Islet of Langerhans (tissue), 1 donor: ENCODE measurements around the gene MS4A6E.

Source experiments
- FAIRE-seq: peaks from one replicate; lab custom pipeline; 2011; peaks lifted over from hg19 to GRCh38; lab: Jason Lieb, UNC

The MS4A6E gene

DNA sequence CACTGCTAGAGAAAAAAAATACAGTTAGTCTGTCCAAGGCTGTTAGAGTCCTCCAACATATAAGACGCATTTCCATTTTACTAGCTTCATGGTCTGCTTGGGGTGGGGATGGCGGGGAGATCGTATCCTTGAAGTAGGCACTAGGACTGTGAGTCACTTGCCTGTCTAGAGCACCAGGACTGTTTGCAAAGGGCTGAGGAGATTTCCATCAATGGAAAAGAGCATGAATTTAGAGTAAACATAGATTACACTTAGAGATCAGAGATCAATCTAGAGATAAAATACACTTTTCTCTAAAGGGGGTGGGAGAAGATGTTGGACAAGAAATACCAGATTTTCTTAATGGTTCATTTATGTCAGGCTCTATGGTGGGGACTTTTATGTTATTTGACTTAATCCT is 49.5 kb downstream of the MS4A6E start:
- FAIRE-seq = no peak

DNA sequence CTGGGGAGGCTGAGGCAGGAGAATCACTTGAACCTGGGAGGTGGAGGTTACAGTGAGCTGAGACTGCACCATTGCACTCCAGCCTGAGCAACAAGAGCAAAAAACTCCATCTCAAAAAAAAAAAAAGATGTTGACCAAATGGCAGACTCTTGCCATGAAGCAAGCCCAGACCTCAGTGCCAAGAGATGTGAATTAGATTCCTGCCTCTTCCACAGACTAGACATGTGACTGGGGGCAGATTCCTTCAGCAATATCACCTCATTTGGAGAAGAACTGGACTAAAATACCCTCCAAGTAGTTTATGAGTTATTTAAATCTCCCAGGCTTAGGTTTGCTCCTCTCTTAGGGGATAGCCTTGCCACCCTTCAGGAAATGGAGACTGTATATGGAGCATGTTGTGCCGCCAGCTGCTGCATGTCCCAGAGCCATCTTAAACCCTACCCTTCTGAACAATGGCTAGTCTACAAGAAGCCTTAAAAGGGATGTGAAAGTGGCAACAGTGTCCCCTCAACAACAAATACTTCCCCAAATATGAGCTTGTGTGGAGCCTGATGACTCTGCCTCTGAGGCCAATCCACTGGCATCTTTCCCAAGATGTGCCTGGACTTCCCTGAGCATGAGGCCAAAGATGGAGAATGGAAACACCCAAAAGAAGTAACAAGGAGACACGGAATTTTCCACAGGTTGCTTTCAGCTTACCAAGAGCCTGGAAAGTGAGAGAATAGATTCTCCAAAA is 50.5 kb downstream of the MS4A6E start:
- FAIRE-seq = no peak

- FAIRE-seq = no peak
These were observed 51.3 kb downstream of the MS4A6E start, which contains the start of gene MS4A7 for GRCh38 chr11:60378354-60378753. Gene MS4A7, plus strand, starts transcription at chr11:60378532. Its CDS starts 4,610 bp downstream, at chr11:60383142.

DNA sequence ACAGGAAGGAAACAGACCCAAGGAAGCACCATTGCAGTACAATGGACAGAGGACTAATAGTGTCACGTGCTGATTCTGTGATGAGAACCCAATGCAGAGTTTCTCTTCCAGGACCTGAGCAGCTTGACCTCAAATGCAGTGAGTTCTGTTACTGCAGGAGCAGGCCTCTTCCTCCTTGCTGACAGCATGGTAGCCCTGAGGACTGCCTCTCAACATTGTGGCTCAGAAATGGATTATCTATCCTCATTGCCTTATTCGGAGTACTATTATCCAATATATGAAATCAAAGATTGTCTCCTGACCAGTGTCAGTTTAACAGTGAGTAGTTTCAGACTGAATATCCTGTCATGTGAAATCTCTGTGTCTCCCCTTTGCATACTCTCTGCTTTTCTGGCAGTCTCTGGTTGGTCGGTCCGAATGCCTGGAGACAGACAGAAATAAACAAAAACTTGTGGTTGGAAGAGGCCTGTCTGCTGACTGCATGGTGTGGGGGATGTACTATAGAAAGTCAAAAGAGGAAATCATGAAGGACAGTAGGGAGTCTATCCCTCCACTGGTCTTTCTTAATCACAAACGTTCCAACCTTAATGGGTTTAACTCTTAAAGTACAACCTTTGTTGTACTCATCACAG is 62.3 kb downstream of the MS4A6E start:
- no peak for FAIRE-seq

- no peak for FAIRE-seq
These were observed 63.4 kb downstream of the MS4A6E start for GRCh38 chr11:60390419-60390818.
